SU-DHL-6 (cell line): Measurements from ENCODE around the gene FBXW2.

Experiments
- CTCF ChIP-seq: fragments of 200-600 bp; sonication (generic); IDR thresholded peaks from one replicate; pipeline ENCODE4 v1.5.1; 2017; ENCODE audit warnings: antibody characterized with exemption, mild to moderate bottlenecking, low read length, moderate library complexity; ENCODE audit not compliant: insufficient read depth, poor library complexity, severe bottlenecking
- EZH2phosphoT487 ChIP-seq: fragments of 200-600 bp; sonication (generic), shearing (Covaris generic); conservative IDR thresholded peaks from 2 replicates; pipeline ENCODE4 v1.6.1; 2018; ENCODE audit warnings: mild to moderate bottlenecking, antibody characterized with exemption, low read length, moderate library complexity, mixed read lengths

- TF ChIP-seq CTCF (no peak), EZH2phosphoT487 (no peak)
These were observed 81.9 kb downstream of the FBXW2 start for GRCh38 chr9:120711354-120711753.
